ENCODE data around the gene FAM76B.

FAM76B gene

DNA sequence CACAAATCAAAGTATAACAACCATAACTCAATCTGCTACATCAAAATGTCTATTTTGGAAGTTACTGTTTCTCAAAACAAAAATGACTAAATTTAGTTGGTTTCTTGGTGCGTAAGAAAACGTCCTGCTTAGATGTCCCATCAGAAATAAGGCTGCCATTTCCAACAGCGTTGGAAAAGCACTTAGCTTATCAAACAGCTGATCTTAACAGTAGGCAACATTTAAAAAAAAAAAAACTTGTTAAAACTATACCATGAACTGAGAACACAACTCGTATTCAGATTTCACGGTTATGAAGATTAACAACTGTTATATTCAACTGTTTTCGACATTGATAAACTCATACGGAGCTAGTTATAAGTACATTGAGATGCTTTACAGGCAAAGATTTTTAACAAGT is 3.1 kb upstream of the FAM76B start:
- DNase-seq (ENCODE audit: extremely low read depth in 1 of 2, low read depth in 1 of 2) = no peak

DNA sequence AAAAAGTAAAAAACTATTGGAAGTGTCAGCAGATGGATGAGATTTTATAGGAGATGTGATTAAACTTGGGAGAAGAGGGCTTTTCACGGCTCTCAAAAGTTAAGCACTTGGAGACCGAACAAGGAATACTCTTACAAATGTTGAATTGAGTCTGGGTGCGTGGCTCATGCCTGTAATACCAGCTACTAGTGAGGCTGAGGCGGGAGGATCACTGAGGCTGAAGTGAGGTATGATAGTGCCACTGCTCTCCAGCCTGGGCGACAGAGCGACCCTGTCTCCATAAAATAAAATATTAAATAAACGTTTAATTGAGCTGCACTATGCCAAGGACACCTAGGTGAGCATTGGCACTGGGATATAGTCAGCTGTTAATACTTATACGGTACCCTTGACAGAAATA is 2.6 kb upstream of the FAM76B start:
- no peak for DNase-seq (ENCODE audit: extremely low read depth in 1 of 2, low read depth in 1 of 2)

DNA sequence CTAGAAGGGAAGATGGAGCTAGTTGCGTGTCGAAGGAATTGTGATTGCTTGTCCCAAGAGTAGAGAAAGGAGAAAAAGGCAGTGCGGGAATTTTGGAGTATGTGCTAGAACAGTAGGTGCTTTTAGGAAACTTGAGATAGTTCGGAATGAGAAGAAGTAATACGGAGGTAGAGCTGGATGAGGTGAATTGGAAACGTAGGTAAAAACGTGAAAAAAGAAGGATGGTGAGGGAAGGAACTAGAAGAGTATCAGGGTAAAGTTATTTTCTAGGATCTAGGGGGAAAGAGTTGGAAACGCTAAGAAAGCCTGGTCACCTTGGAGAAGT is 2.1 kb upstream of the FAM76B start:
- no peak for DNase-seq (ENCODE audit: extremely low read depth in 1 of 2, low read depth in 1 of 2)

DNA sequence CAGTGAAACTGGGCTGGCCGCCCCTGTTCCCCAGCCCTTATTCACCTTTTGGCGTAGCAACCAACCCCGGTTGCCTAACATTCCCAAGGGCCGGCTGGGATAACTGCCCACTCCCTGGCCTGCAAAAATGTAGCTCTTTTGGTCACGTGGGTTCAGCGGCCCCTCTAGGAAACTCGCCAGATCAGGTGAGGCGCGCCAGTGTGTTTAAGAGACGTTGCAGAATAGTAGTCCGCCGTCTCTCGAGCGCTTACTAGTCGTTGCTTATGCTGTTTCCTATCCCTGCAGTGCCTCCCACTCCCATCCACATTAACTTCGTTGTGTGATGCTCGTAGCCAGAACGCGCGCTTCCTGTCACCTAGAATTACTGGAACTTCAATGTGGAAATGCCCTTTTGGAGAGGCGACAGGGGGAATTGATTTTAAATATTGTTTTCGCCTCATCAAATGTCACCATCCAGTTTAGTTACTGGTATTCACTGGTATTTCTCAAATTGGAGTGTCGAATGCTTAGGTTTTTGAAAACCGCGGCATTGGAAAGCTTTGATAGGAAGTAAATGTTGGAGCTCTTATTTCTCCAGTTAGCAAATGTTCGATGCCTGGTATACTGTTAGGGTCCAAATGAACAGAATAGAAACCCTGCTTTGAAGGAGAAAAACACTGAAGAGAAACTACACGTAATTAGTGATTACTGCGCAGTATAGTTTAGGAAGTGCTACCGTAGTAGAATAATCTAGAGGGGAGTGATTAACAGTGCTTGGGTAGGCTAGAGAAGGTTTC is 1.5 kb upstream of the FAM76B start:
- peak in 1 of 2 donors; percentile 33 for DNase-seq (ENCODE audit: extremely low read depth in 1 of 2, low read depth in 1 of 2)

DNA sequence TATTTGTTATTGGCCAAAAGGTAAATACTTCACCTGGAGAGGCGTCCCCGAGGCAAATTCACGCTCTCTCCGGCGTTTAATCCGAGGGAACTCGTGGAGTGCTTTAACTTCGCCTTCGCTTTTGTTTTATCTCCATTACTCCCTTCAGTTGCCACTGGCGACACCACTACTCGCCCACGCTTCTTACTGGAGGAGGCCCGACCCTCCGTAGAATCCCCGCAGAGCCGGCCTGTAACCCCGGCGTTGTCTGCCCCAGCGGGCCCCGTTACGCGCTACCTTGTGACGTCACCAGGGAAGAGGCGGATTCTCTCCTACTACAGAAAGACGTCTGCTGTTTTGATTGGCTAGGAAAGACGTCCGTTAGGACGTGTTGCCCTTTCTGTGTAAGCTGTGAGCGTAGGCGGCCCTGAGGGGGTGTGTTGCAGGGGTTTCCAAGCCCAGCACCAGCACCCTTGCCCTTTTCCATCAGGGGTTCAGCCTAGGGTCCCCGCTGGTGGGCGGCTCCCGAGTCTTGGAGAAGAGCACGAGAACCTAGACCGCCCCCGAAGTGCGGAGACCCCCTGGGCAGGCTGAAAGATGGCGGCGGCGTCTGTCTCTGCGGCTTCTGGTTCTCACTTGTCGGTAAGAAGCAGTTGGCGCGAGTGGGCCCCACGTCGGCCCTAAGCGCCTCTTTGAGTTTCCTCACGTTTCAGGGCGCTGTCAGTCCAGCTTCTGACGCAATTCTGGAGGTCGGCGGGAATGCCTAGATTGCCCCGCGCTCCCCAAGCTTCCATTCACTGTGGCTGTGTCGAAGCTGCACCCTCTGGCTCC is 746 bp upstream of the FAM76B start, which contains the start of gene CEP57:
Gene CEP57 (plus strand): TSS at position 376 of the 810 bp plus-strand sequence. CDS start 201 bp downstream, at position 577.
- DNase-seq (ENCODE audit: extremely low read depth in 1 of 2, low read depth in 1 of 2) = peak; percentile 84 to 90

DNA sequence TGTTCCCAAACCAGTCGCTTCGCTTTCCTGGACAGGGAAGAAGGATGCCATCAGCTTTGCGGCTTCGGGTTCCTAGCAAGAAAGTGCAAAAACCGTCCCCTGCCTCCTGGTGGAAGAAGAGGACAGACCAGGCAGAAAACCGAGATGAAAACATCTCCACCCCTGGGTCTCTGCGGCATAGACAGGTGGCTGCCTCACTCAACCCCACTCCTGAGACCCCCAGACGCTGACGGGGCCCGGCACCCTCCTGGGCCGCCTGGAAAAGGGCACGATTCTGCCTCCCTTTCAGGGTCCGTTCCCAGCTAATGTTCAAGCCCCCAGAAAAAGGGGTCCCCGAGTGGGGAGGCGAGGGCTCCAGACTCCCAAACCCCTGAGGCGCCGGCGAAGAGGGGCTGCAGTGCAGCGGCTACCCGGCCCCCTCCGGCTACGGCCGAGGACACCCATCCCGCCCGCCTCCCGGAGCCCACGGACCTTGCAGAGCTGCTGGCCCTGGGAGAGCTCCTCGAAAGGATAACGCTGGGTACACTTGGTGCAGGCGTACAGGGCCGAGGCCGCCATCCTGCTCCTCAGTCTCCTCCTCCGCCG is 569 bp downstream of the FAM76B start:
- peak in 1 of 2 donors; percentile 3 for DNase-seq (ENCODE audit: extremely low read depth in 1 of 2, low read depth in 1 of 2)

DNA sequence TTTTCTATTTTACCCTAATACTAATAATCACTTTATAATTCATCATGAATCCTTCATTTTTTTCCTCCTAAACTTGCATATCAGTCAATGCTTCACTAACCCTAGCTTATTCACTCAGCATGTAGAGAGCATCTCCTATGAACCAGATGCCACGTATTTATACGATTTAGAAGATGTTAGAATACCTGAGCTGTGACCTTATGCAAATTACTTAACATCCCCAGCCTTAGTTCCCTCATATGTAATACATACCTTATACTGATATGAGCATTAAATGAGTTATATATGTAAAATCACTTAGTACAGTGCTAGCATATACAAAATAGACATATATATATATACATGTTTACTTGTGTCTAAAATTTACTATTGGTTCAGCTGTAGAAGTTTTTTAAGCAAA is 9.0 kb downstream of the FAM76B start:
- no peak for DNase-seq (ENCODE audit: extremely low read depth in 1 of 2, low read depth in 1 of 2)

DNA sequence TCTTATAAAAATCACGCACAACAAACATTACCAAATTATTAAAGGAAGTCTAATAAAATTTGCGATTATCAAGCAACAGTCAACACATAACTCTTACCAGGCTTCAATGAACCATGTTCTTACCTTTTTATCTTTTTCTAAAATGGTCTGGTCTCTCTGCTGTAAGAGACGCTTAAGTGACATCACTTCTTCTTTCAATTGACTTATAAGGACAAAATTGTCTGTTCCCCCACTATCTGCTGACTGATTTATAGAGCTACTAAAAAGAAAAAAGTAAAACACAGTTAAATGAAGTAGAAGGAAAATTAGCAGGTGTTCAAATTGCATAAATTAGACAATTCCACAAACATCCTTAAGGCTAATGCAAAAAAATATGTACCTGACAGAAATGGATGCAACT is 10.9 kb downstream of the FAM76B start:
- DNase-seq (ENCODE audit: extremely low read depth in 1 of 2, low read depth in 1 of 2) = no peak

DNA sequence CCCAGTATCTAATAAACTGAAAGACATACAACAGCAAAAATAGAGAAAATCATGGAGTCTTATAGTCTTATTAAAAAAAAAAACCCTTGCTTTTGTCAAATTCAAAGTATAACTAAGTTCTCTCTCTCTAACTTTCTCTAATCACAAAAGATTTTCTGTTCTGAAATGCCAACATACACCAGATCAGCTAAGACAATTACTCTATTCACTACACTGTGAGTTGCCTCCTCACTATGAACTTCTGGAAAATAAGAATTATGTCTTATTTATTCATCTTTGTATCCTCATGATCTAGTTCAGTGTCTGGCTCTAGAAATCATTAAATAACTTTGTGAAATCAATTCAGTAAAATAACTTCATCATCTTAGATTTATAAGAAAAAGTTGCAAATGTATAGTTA is 12.7 kb downstream of the FAM76B start:
- DNase-seq (ENCODE audit: extremely low read depth in 1 of 2, low read depth in 1 of 2) = no peak

DNA sequence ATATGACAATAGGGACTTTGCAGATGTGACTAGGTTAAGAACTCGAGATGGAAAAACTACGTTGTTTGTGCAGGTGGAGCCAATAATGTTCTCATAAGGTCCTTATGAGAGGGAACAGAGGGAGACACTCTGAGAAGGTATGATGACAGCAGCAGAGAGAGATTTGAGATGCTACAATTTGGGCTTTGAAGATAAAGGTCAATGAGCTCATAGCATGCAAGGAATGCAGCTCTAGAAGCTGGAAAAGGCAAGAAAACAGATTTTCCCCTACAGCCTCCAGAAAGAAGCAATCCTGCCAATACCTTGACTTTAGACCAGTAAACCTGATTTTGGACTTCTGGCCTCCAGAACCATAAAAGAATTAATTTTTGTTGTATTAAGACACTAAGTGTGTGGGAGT is 21.1 kb downstream of the FAM76B start:
- no peak for DNase-seq (ENCODE audit: extremely low read depth in 1 of 2, low read depth in 1 of 2)

DNA sequence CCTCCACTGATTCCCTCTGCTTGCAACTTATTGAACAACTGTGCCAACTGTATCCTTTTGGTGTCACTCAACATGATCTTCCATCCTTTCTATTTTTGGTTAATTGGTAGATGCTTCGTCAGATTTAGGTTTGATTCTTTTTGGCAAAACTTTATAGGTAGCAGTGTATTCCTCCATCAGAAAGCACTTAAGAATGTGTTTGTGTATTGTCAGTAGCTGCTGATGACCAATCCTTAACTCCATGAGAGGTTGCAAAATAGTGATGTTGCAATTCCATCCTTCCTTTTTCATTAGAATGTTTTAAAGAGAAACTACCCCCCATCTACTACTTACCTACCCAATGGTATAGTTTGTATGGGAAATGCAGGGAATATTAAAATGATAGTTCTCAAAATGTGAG is 22.1 kb downstream of the FAM76B start:
- DNase-seq (ENCODE audit: extremely low read depth in 1 of 2, low read depth in 1 of 2) = no peak

DNA sequence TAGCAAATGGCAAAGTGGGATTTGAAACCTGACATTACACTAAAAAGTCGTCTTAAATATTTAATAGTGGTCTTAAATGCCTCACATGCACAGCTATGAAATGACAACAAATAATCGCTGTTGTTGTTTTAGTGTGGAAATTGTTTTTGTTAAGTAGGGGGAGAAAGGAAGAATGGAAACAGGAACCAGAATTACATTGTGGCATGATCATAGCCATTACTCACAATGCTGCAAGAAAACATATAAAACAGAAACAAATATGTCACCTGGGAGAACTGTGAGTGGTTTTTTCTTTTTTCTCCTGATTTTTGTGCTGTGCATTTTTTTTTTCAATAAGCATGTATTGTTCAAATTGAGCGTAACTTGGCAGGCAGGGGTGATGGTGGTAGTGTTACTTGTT is 22.9 kb downstream of the FAM76B start:
- DNase-seq (ENCODE audit: extremely low read depth in 1 of 2, low read depth in 1 of 2) = no peak

DNA sequence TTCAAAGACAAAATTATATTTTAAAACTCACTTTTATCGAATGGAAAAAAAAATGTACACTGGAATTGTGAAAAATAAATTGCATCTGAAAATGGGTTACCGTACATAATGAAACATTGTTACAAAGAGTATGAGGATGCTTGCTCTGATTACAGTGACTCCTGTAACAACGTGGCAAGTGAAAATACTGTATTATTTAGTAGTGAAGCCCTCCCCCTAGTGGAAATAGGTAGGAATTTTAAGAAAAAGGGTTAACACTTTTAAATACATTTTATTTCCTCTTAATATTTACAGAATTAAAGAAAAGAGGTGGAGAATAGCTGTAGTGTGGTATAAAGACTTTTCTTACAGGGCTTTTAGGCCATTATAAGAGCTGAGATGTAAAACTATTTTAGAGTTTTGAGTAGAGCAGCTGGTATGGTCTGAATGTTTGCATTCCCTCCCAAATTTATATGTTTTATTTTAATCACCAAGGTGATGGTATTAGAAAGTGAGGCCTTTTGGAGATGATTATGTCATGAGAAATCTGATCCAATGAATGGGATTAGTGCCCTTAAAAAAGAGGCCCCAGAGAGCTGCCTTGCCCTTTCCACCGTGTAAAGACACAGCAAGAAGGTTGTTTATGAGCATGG is 25.2 kb downstream of the FAM76B start:
- DNase-seq (ENCODE audit: extremely low read depth in 1 of 2, low read depth in 1 of 2) = no peak

DNA sequence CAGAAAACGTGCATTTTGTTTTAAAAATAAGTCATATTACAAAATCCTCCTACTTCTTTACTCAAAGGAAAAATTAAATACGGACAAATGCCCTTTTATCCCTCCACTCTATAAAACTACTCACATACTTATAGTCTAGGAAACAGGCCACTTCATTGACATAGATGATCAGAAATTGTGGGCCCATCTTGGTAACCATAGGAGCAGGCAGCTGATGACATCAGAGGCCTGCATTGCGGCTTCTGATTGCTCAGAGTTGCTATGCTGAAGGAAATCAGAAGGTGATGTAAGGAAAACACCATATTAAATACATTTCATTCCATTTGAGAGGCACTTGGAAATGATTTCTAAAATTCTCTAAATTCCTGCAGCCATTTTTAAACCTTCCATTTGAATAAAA is 27.0 kb downstream of the FAM76B start:
- no peak for DNase-seq (ENCODE audit: extremely low read depth in 1 of 2, low read depth in 1 of 2)

DNA sequence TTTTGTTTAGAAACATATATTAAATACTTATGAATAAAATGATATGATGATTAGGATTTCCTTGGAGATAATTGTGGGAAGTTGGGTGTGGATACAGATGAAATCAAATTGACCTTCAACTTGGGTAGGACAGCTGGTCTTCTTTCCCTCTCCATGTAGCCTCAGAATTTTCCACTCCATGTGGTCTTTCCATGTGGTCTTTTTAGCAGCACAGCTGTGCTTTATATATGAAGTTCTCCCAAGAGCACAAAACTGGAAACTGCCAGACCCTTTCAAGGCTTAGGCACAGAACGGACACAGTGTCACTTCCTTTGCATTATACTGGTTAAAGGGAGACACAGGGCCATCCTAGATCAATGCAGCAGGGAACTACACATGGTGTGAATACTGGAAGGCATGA is 28.6 kb downstream of the FAM76B start:
- no peak for DNase-seq (ENCODE audit: extremely low read depth in 1 of 2, low read depth in 1 of 2)

DNA sequence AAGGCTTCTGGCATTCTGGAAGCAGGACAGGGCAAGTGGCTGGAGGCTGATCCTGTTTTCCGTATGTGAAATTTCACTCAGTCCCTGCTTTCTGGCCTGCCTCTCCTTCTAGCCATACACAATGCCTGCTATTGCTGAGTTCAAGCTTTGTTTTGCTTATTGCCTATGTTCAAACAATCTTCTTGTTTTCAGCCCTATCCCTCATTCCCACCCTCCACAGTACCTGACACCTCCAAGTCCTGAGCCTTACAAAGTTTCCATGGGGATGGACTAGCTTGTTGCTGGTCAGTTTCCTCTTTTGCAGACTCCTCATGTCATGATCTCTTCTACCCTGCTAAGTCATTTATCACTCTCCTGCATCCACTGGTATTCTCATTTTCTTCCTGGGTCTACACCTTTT is 38.1 kb downstream of the FAM76B start:
- no peak for DNase-seq (ENCODE audit: extremely low read depth in 1 of 2, low read depth in 1 of 2)

DNA sequence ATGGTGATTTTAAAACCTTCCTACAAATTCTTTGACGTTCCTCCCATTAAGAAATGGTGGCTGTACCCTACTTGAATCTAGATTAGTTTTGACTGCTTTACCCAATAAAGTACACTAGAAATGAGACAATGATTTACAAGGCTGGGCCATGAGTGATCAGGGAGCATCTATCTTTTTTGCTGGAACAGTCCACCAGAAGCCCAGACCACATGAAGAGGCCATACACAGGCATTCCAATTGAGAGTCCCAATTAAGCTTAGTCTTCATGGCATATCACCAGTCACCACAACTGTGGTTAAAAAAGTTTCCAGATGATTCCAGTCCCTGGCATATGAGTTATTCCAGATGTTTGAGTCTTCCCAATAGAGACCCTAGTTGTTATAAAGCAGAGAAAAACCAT is 39.5 kb downstream of the FAM76B start:
- no peak for DNase-seq (ENCODE audit: extremely low read depth in 1 of 2, low read depth in 1 of 2)

DNA sequence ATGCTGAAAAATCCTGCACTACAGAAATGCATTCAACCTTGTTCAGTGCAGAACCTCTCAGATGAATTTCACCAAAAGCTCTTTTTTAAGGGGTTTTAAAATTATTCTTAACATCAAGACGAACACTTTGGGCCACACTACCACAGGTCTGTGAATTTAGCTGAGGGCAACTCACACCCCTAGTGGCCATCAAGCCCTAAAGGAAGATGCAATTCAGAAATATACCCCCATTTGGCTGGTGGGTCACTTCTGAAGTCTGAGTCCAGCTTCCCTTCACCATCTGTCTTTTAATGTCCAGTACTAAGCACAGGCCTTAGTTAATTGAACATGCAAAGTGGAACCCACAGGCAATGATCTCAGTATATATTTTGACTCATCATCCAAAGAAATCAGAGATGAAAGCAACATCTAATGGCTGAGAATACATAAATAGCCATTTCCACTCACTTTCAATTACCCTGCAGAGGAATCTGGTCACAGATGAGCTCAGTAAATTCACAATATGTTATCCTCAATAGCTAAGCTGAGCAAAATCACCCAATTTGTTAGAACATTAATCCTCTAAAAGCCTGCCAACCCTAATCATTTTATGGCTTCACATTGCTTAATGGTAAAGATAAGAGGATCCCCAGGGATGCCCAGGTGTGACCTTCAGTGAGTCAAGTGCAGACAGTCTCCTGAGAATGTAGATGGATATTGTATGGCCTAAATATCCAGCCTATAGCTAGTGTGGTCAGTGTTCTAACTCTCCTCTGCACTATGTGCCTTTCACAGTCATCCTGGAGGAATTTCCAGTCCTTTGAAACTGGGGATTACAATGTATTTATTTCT is 50.3 kb downstream of the FAM76B start:
- DNase-seq (ENCODE audit: extremely low read depth in 1 of 2, low read depth in 1 of 2) = no peak

DNA sequence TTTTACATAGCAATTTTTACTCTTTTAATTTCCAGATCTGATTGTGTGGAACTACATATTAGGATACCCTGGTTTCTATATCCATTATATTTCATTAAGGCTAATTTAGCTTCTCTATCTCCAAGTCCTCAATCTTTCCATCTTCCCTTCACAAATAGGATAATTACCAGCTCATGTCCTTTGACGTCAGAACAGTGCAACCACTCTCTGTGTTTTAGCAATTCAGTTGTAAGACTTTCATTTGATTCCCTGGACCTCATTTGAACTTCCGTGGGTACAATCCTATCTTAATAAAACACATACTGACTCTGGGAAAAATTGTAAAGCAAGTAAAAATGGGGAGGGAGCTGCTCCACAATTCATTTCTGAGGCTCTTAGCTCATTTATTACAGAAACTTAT is 52.8 kb downstream of the FAM76B start:
- no peak for DNase-seq (ENCODE audit: extremely low read depth in 1 of 2, low read depth in 1 of 2)

DNA sequence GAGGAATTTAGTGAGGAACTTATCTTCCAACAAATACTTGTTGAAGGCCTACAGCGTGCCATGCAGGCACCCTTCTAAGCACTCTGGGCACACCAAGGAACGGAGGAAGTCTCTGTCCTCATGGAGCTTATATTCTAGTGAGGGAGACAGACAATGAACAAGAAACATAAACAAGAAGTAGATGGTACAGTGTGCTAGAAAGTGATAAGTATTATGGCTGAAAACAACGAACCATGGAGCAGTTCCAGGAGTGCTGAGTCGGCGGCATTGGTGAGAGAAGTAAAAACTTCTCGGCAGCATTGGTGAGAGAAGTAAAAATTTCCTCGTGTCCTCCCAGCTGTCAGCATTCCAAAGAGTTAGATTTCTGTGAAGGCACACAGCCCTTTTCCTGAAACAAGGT is 53.2 kb downstream of the FAM76B start:
- no peak for DNase-seq (ENCODE audit: extremely low read depth in 1 of 2, low read depth in 1 of 2)

Measured in activated CD8-positive, alpha-beta memory T cell treated with anti-CD3 and anti-CD28 coated beads for 1 hour (primary cell).